OCI-LY1 (cell line): ENCODE results near the gene PDZD7.

Source experiments
- EZH2 ChIP-seq: fragments of 200-600 bp; sonication (generic), shearing (Covaris generic); IDR thresholded peaks from 2 replicates; pipeline ENCODE4 v1.8.0; 2017; ENCODE audit warnings: borderline replicate concordance, mixed run types, mild to moderate bottlenecking, antibody characterized with exemption, low read length, moderate library complexity, mixed read lengths
- TF ChIP-seq, protein P1 (sequence below): fragments of 200-600 bp; sonication (generic), shearing (Covaris generic); IDR thresholded peaks from 2 replicates; pipeline ENCODE4 v1.5.1; 2017; ENCODE audit warnings: mild to moderate bottlenecking, antibody characterized with exemption, low read length, moderate library complexity, mixed read lengths

DNA sequence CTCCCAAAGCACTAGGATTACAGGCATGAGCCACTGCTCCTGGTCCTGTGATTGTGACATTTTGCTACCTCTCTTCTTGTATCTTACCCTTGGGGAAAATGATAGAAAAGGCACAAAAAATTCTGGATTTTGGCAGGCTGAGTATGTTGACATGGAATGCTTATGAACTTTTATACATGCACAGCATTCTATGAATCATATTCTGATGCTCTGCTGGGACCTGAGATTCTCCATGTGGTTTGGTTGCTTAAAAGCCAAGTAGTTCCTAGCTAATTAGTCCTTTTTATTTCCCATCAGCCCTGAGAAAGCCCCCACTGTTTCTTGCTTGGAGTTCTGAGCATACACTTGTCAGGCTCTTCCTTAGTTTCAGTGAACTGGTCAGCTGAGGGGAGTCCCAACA, 22.6 kb upstream of the PDZD7 start:
- TF ChIP-seq, protein P1, sequence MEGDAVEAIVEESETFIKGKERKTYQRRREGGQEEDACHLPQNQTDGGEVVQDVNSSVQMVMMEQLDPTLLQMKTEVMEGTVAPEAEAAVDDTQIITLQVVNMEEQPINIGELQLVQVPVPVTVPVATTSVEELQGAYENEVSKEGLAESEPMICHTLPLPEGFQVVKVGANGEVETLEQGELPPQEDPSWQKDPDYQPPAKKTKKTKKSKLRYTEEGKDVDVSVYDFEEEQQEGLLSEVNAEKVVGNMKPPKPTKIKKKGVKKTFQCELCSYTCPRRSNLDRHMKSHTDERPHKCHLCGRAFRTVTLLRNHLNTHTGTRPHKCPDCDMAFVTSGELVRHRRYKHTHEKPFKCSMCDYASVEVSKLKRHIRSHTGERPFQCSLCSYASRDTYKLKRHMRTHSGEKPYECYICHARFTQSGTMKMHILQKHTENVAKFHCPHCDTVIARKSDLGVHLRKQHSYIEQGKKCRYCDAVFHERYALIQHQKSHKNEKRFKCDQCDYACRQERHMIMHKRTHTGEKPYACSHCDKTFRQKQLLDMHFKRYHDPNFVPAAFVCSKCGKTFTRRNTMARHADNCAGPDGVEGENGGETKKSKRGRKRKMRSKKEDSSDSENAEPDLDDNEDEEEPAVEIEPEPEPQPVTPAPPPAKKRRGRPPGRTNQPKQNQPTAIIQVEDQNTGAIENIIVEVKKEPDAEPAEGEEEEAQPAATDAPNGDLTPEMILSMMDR = no peak
- TF ChIP-seq EZH2 = no peak
